Esophagus squamous epithelium (tissue), 4 donors: ENCODE data around the gene MGAT5. TPM values are rescaled to one million over a fixed set of nuclear protein-coding genes. Genes with fewer than 3 reads are reported as not detected.

Source experiments
- small RNA-seq, 4 donors: library from RNA; depleted of rRNA; stranded (forward); fragments of <200 nt; gene quantifications; one replicate each; pipeline ENCODE3, GENCODE V24; 2016
- total RNA-seq, 4 donors: library from RNA; depleted of rRNA; stranded (reverse); fragments of >200 nt; gene quantifications; one replicate each; pipeline ENCODE4 v1.1.0, GENCODE V29; 2016

The MGAT5 gene
- total RNA-seq, 4 donors from 2014 or later = 14.2 to 29.2 (median 24.6) TPM

Small RNA genes within 50 kb of the gene (small RNA-seq; reads per million reads assigned to genes)
- gene RNA5SP104 = 0 reads per million in 4 donors
